IMR-90 (cell line): ENCODE measurements around the gene E2F4. TPM values are rescaled to one million over a fixed set of nuclear protein-coding genes. Genes with fewer than 3 reads are reported as not detected.

Experiments used
- ATAC-seq: fragments of 200-7000 bp; cut with Tn5 transposase; 2 replicates; pipeline ENCODE4 v1.9.1; 2020; ENCODE audit warnings: low read depth, mild to moderate bottlenecking, moderate library complexity
- BruUV-seq: library from RNA; stranded (reverse); fragments of 400-500 nt; replicated peaks from 2 replicates; lab custom pipeline; 2021; lab: Mats Ljungman, UMichigan
- CTCF ChIA-PET: fragments of 300-600 bp; formaldehyde crosslinking; extraction: SDS; loops from one replicate; lab custom pipeline; 2021; ENCODE audit warnings: antibody characterized with exemption; lab: Yijun Ruan, JAX
- POLR2A ChIA-PET: fragments of 300-600 bp; sonication (Branson Sonifier 250); formaldehyde crosslinking; loops from one replicate; lab custom pipeline; 2022; ENCODE audit warnings: antibody characterized with exemption; ENCODE audit not compliant: unreplicated experiment; lab: Charles Lee
- DNase-seq: peaks from one replicate; pipeline ENCODE4 v3.0.0; 2013
- H2AFZ ChIP-seq: replicated peaks from 2 replicates; pipeline ENCODE3; 2013; ENCODE audit warnings: low read length, mild to moderate bottlenecking; ENCODE audit not compliant: poor library complexity
- H2AK5ac ChIP-seq: 2 replicates; pipeline ENCODE4 v1.6.1; 2013; ENCODE audit warnings: low read depth, low read length, inconsistent platforms
- H2AK9ac ChIP-seq: replicated peaks from 2 replicates; pipeline ENCODE3; 2013; ENCODE audit warnings: mild to moderate bottlenecking, low read depth, low read length, moderate library complexity; ENCODE audit not compliant: poor library complexity
- H2BK120ac ChIP-seq: 2 replicates; pipeline ENCODE4 v1.6.1; 2013; ENCODE audit warnings: low read depth, low read length, inconsistent platforms
- H2BK15ac ChIP-seq: 3 replicates; pipeline ENCODE4 v1.6.1; 2013; ENCODE audit warnings: low read depth, low read length, inconsistent platforms
- H2BK20ac ChIP-seq: 2 replicates; pipeline ENCODE4 v1.6.1; 2013; ENCODE audit warnings: low read depth, mild to moderate bottlenecking, inconsistent platforms, low read length, moderate library complexity
- H2BK5ac ChIP-seq: 2 replicates; pipeline ENCODE4 v1.6.1; 2013; ENCODE audit warnings: mild to moderate bottlenecking, low read depth, low read length, inconsistent platforms; ENCODE audit not compliant: poor library complexity, severe bottlenecking
- H3K14ac ChIP-seq: replicated peaks from 2 replicates; pipeline ENCODE4 v1.6.1; 2013; ENCODE audit warnings: low read depth, low read length, inconsistent platforms
- H3K18ac ChIP-seq: 2 replicates; pipeline ENCODE4 v1.6.1; 2013; ENCODE audit warnings: low read depth, low read length, control low read depth
- H3K23ac ChIP-seq: 2 replicates; pipeline ENCODE4 v1.6.1; 2013; ENCODE audit warnings: low read depth, low read length, inconsistent platforms
- H3K27ac ChIP-seq: 2 replicates; pipeline ENCODE4 v1.5.1; 2013; ENCODE audit warnings: mild to moderate bottlenecking, control low read depth, low read length; ENCODE audit not compliant: insufficient read depth
- H3K27me3 ChIP-seq: 2 replicates; pipeline ENCODE4 v1.6.1; 2013; ENCODE audit warnings: low read length; ENCODE audit not compliant: control insufficient read depth, insufficient read depth
- H3K36me3 ChIP-seq: 2 replicates; pipeline ENCODE4 v1.6.1; 2013; ENCODE audit warnings: low read length, mixed read lengths; ENCODE audit not compliant: control insufficient read depth, insufficient read depth
- H3K4ac ChIP-seq: 2 replicates; pipeline ENCODE4 v1.6.1; 2013; ENCODE audit warnings: low read depth, low read length, inconsistent platforms
- H3K4me1 ChIP-seq: 2 replicates; pipeline ENCODE4 v1.6.1; 2013; ENCODE audit warnings: low read length, mixed read lengths; ENCODE audit not compliant: control insufficient read depth, insufficient read depth
- H3K4me2 ChIP-seq: 2 replicates; pipeline ENCODE4 v1.6.1; 2013; ENCODE audit warnings: low read depth, mild to moderate bottlenecking, control low read depth, low read length, moderate library complexity
- H3K4me3 ChIP-seq: 2 replicates; pipeline ENCODE4 v1.5.1; 2013; ENCODE audit warnings: low read depth, mild to moderate bottlenecking, control low read depth, low read length, moderate library complexity; ENCODE audit not compliant: insufficient read depth
- H3K56ac ChIP-seq: 2 replicates; pipeline ENCODE4 v1.6.1; 2013; ENCODE audit warnings: low read length, inconsistent platforms; ENCODE audit not compliant: insufficient read depth; ENCODE audit errors: extremely low read depth
- H3K79me1 ChIP-seq, 2 experiments: 2 replicates each; pipeline ENCODE4 v1.6.1; 2013; ENCODE audit warnings: low read length in 2 of 2, inconsistent platforms in 1 of 2, low read depth in 1 of 2
- H3K9ac ChIP-seq: 2 replicates; pipeline ENCODE4 v1.6.1; 2013; ENCODE audit warnings: low read depth, low read length, control low read depth
- H3K9me1 ChIP-seq: 2 replicates; pipeline ENCODE4 v1.6.1; 2013; ENCODE audit warnings: low read length, inconsistent platforms; ENCODE audit not compliant: insufficient read depth
- H3K9me3 ChIP-seq: 2 replicates; pipeline ENCODE4 v1.6.1; 2013; ENCODE audit warnings: low read length; ENCODE audit not compliant: control insufficient read depth, insufficient read depth
- H4K20me1 ChIP-seq: 2 replicates; pipeline ENCODE4 v1.6.1; 2013; ENCODE audit warnings: low read length, inconsistent platforms; ENCODE audit not compliant: insufficient read depth
- H4K5ac ChIP-seq: 2 replicates; pipeline ENCODE4 v1.6.1; 2013; ENCODE audit warnings: mild to moderate bottlenecking, low read depth, low read length, control low read depth
- H4K8ac ChIP-seq, 2 experiments: 2 replicates each; pipeline ENCODE4 v1.6.1; 2013; ENCODE audit warnings: low read depth in 2 of 2, low read length in 2 of 2, control low read depth in 1 of 2, inconsistent platforms in 1 of 2
- H4K91ac ChIP-seq: 2 replicates; pipeline ENCODE4 v1.6.1; 2013; ENCODE audit warnings: low read depth, low read length, inconsistent platforms; ENCODE audit not compliant: insufficient read depth
- NFE2L2 ChIP-seq: fragments of 150-350 bp; IDR thresholded peaks from 2 replicates; pipeline ENCODE4 v1.6.1; 2016; ENCODE audit warnings: low read depth, mild to moderate bottlenecking, low read length
- WGBS, 2 experiments: methylation state at CpG; one replicate each; pipeline versions ENCODE4 v1.1.5 to v1.1.7; 2013; ENCODE audit warnings: missing lambda C conversion rate in 2 of 2; ENCODE audit not compliant: insufficient read length in 1 of 2; ENCODE audit errors: extremely low coverage in 2 of 2; 5-methylcytosine and 5-hydroxymethylcytosine counted together
- dilution Hi-C: fragments of 300-500 bp; cut with HindIII; formaldehyde crosslinking; loops from one replicate; pipeline ENCODE4 v1.14.3; 2018; ENCODE audit warnings: low sequenced_read_pairs; ENCODE audit not compliant: unreplicated experiment
- in situ Hi-C: fragments of 300-500 bp; cut with MboI; formaldehyde crosslinking; loops from 3 replicates; pipeline ENCODE4 v1.14.3; 2019; ENCODE audit warnings: low sequenced_read_pairs, inconsistent platforms, mixed read lengths
- intact Hi-C: fragments of 100-400 bp; cut with micrococcal nuclease; formaldehyde crosslinking; loops from 2 replicates; pipeline ENCODE4 v1.10.0; 2022
- polyA plus RNA-seq, 3 experiments: library from polyadenylated mRNA; depleted of rRNA; stranded (reverse); fragments of >200 nt; gene quantifications; 2 replicates each; pipeline ENCODE4 v1.2.3, GENCODE V29; 2012; ENCODE audit warnings: low replicate concordance in 1 of 3
- total RNA-seq: library from RNA; depleted of rRNA; stranded (reverse); fragments of >200 nt; gene quantifications from 2 replicates; pipeline ENCODE4 v1.2.3, GENCODE V29; 2012

The E2F4 gene
- total and polyA plus RNA-seq, 2 of the 4 experiments (the other 2 are of a cell fraction): 63.4 to 103 TPM

- H3K4me1 ChIP-seq: no peaks in the 10 kb centered on the region
- no peak overlapping the region for H2BK120ac ChIP-seq
- no peaks in the 10 kb centered on the region for H3K9me1 ChIP-seq
- H3K9ac ChIP-seq: no peak overlapping the region
- H3K4me3 ChIP-seq: no peak overlapping the region
- no peak overlapping the region for H3K4ac ChIP-seq
- H2AK5ac ChIP-seq: no peak overlapping the region
- WGBS, 2 experiments: 96% methylated on average over 5 of the region's 8 CpGs; no CpG with 5 or more reads in 1 of the 2 experiments
- no peak for ATAC-seq
- dilution Hi-C loops: no loop called here
- no peak overlapping the region for H3K56ac ChIP-seq
- no peaks in the 10 kb centered on the region for H3K27me3 ChIP-seq
- no peak for DNase-seq
- H3K23ac ChIP-seq: no peak overlapping the region
- H2BK5ac ChIP-seq: no peak overlapping the region
- no peak overlapping the region for H4K5ac ChIP-seq
- TF ChIP-seq NFE2L2: no peak
- H3K14ac ChIP-seq: no peak overlapping the region
- in situ Hi-C loops: no loop called here
- no peak overlapping the region for H3K4me2 ChIP-seq
- peaks cover 13% of the 10 kb centered on the region; the same call in 1 of the 2 replicates for H4K20me1 ChIP-seq
- no peak overlapping the region for H2BK20ac ChIP-seq
- intact Hi-C loops: no loop called here
- H4K91ac ChIP-seq: no peak overlapping the region
- no TSS peak for BruUV-seq
- POLR2A ChIA-PET: interaction anchor here (0.6 kb wide), 2 partner anchors 47 to 84 kb away, joined by 4 to 7 read pairs; partner anchors contain the start of gene FHOD1
- H2AFZ ChIP-seq: no peak overlapping the region
- peak overlapping the region; percentile 28 for H2AK9ac ChIP-seq
- H3K9me3 ChIP-seq: no peaks in the 10 kb centered on the region
- H2BK15ac ChIP-seq: no peak overlapping the region
- H3K36me3 ChIP-seq: peaks cover 59% of the 10 kb centered on the region
- CTCF ChIA-PET: no interaction called here
- peaks cover 0 to 15% of the 10 kb centered on the region in 2 experiments; a peak in 3 of 4 replicates for H3K79me1 ChIP-seq
- no peak overlapping the region for H3K18ac ChIP-seq
- no peak overlapping the region for H3K27ac ChIP-seq
- no peak overlapping the region for H4K8ac ChIP-seq
Measured at GRCh38 chr16:67200491-67200890, 8.5 kb downstream of the E2F4 start.
